ENCODE data around the gene GRAP2.
A peak's percentile ranks its signal among the peaks of the same experiment; 100 is the strongest.
"Not testable (repeated sequence)": the region's sequence is repeated elsewhere in the genome, so short reads cannot be mapped to it uniquely, and the experiment has no call there.

The GRAP2 gene

DNA sequence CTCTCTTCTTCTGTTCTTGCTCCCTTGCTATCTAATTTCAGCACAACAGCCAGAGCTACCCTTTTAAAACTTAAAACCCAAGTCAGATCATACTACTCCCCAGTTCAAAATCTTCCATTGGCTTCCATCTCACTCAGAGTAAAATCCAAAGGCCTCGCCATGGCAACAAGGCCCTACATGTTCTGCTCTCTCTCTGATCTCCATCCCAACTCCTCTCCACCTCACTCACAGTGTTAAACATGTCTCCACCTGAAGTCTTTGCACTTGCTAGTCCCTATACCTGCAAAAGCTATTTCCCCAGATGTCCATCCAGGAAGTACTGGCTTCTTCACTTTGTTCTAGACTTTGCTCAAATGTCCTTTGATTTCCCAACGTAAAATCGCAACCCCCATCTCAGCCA is 3.0 kb upstream of the GRAP2 start:
- no peak for DNase-seq (ENCODE audit: low read depth)

DNA sequence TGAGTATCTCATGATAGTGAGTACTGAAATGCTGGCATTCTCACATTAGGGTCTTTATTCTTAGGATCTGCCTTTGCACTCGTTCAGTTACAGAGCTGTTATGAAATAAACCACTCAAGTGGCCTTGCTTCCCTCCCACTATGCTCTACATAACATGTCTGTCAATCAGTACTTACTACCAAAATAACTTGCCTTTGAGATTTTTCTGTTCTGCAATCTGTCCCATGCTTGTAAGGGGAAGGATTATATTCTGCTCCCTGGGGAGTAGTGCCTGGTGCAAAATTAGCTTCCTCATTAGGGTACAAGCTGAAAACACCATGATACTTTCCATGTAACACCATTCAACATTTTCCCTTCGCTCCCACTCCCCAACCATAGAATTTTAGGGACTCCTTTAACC is 1.9 kb upstream of the GRAP2 start:
- DNase-seq (ENCODE audit: low read depth): no peak

DNA sequence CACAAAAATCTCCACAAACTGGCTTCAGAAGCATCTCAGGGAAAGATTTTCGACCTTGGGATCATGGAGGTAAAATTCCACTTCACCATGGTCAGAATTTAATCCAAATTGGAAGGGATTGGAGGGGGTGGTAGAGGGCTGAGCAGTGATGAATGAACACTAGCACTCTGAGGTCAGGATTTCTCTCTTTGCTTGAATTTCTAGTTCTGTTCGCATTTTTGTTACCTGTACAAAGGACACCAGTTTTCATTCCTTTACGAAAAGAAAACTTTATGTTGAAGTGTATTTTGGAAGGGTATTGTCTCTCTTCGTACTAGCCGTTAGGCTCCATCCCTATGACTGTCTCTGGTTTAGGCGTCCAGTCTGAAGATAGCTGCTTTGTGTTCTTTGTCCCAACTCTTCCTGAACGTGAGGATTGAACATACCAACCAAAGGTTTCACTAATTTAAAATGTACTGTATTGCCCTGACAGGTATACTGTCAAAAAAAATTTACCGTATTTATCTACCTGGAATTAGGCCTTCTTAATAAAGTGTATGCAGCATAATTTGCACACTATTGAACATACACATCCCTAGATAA is 772 bp downstream of the GRAP2 start:
- no peak for DNase-seq (ENCODE audit: low read depth)

DNA sequence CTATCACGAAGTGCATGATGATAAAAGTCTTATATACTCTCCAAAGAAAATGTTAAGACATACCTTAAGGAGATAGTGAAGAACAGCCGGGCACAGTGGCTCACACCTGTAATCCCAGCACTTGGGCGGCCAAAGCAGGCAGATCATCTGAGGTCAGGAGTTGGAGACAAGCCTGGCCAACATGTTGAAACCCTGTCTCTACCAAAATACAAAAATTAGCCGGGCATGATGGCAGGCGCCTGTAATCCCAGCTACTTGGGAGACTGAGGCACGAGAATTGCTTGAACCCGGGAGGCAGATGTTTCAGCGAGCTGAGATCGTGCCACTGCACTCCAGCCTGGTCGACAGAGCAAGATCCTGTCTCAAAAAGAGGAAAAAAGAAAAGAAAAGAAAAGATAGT is 3.1 kb downstream of the GRAP2 start:
- DNase-seq (ENCODE audit: low read depth): not testable (repeated sequence)

DNA sequence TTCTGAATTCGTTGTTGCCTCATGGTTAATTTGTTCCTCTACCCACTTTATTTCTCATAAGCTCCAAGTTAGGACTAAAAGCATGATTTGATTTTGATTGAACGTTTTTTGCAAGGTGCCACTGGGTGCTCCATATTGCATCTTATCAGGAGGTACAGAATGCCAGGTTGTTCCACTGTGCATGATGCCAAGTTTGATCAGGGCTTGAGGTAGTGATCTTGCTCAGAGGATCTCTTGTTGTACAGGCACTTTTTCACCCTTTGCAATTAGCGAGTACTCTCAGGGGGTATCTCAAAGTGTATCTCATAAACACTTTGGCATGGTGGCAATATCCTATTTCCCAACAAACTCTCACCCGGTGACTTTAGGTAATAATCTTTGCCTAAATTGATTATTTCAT is 4.0 kb downstream of the GRAP2 start:
- no peak for DNase-seq (ENCODE audit: low read depth)

DNA sequence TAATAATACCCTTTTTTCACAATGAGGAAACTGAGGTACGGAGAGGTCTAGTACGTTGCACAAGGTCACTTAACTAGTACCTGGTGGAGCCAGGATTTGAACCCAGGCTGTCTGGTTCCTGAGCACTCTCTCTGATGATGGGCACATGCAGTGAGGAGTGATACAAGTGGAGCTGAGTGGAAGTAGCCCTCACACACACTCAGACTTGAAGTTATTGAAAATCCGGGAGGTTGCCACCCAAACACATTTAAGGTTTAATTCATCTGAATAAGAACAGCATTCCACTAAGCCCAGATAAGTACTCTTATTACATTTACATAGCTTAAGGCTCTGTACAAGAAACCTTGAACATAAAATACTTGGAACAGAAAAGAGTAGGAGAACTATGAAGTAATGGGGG is 4.8 kb downstream of the GRAP2 start:
- DNase-seq (ENCODE audit: low read depth): no peak

DNA sequence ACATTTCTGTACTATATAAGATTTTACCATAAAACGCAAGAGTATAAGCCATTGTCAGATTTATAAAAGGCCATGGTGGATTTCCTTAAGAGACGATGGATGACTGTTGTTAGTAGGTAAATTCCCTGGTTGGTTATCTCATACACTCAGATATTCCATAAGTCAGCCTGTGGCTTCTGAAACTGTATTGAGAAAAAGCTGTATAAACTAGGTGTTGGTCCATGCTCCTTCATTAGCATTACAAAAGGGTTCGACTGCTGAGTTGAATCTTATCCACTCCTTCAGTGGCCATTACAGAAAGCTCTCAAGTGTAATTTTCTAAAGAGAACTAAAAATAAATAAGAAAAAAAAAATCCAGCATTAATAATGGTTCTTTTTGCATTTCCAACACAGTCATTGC is 5.3 kb downstream of the GRAP2 start:
- DNase-seq (ENCODE audit: low read depth): no peak

DNA sequence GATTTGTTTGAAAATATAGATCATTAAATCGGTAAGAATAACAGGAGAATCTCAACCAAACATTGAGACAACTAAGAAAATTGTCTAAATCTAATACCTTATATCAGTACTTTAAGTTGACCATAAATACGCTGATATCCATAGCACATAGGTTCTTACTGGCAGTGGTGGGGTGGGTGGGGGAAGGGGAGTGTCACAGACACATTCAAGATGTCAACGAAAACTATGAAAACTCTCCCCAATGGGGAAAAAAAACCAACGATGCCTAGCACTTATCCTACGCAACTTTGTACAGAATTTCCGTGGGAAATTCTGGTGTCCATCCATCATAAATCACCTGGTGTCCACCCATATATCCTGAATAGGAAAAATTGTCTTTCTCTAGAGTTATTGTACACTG is 6.2 kb downstream of the GRAP2 start:
- no peak for DNase-seq (ENCODE audit: low read depth)

DNA sequence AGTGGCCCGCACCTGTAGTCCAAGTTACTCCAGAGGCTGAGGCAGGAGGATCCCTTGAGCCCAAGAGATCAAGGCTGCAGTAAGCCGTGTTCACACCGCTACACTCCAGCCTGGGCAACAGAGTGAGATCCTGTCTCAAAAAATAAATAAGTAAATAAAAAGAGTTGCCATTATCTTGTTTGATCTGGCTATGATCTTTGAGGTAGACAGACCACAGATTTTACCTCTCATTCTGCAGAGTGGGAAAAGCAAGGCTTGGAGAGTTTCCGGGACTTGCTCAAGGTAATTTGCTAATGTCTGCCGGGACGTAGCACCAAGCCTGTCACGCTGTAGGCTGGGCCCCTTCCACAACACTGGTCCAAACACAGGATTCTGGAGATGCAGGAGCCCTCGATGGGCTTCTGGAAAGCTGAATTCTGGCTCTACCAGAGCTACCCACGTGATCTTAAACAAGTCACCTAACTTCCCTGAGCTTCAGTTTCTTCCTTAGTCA is 6.8 kb downstream of the GRAP2 start:
- no peak for DNase-seq (ENCODE audit: low read depth)

DNA sequence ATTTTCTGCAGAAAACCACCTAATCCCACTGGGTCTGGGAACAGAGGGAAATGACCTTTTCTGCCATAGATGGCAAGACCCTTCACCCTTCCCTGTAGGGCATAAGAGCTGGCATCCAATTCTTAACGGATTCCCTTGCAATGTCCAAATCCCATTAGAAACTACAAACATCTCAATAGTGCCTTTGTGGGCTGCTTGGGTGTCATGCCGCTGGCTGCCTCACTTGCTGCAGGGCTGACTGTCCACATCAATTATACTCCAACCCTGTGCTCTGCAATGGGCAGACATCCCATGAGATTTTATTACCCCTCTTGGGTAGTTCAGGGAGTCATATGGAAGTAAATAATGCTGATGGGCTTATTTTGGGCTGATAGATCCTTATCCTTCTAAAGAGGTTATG is 7.3 kb downstream of the GRAP2 start:
- DNase-seq (ENCODE audit: low read depth): no peak

DNA sequence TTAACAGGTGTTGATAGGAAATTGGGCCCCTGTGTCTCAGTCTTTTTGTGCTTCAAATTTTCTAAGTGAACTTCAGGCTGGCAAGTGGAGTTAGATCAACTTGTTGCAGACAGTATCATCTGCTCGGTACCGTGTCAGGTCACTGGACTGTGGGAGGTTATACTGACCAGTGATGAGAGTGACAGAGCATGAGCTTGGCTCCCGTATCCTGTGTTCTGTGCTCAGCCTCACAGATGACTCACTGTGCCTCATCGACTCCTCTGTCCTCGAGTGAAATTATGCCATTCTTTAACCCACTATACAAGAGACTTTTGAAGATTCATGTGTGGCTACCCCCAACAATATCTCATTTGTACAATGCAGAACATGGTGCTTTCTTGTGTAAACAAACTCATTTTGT is 7.9 kb downstream of the GRAP2 start:
- no peak for DNase-seq (ENCODE audit: low read depth)

DNA sequence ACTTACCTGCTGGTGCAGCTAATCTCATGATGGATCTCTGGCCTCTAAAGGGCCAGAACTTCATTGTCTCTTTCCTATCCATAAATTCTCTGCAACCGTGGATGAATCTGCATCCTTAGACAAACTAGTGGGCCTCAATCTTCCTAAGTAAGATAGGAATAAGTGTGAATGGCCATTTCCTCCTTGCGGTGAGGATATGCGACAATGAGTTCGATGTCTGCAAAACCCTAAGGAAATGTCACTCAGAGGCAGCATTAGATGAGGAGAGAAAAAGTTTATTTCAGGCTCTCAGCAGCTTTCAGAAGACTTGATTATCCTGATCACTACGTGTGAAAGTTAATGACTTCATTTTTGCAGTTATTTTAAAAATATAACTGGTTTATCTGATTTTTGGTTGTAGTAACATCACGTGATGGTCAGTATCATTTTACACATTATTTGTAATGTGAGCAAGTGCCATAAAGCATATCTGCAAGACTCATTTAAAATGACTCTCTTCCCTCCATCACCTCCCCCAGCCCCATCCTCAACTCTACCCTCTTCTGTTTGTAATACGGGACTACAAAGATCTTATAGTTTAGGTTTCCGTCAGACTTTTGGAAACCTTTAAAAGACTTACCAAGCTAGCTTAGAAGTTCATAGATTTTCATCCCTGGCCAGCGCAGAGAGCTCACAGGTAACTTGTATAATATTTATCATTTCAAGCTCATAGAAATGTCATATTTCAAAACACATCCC is 10.2 kb downstream of the GRAP2 start:
- no peak for DNase-seq (ENCODE audit: low read depth)

DNA sequence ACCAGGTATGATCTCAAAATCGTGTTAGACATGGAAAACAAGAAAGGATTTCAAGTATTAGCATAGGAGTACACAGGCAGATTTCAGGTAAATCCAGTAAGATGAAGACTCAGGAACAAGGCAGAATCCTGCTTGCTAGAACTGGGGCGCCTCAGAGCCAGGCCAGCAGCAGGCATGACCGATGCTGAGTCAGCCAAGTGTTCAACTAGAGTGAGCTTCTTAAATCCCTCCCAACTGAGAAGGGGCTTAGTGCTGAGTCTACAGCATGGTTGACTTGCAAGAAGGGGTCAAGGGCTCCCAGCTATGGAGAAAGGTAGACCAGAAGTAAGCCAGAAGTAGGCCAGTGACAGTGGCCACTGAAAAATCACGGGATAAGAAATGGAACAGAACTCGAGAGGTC is 12.4 kb downstream of the GRAP2 start:
- DNase-seq (ENCODE audit: low read depth): no peak

DNA sequence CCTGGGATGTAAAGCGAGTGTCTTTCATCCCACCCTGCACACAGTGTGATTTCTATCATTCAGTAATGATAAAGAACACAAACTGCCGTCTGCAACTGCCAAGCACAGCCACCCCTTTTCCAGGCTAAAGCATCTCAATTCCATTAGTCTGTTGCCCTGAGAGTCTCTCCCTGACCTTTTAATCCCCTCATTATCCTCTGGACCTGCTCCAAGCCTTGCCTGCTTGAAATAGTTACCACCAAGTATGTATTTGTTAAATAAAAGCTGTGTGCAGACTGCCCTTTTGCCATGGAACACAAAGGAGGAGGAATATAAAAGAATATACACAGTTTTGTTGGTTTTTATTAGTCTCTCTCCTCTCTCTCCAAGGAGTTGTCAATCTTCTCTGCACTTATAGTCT is 13.0 kb downstream of the GRAP2 start:
- DNase-seq (ENCODE audit: low read depth): no peak

DNA sequence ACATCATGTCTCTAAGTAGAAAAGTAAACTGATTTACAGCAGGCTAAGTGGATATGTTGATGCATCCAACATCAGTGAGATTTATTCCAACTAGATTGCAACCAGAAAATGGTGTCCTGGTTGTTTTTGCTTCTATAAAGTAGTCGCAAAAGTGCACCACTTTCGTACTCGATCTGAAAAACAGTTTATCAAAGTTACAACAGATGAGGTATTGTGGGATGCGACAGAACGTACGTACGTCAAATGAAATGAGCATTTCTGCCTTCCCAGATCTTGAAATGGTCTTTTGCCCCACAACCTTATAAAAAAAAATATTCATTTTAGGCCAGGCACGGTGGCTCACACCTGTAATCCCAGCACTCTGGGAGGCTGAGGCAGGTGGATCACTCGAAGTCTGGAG is 13.7 kb downstream of the GRAP2 start:
- DNase-seq (ENCODE audit: low read depth): no peak

DNA sequence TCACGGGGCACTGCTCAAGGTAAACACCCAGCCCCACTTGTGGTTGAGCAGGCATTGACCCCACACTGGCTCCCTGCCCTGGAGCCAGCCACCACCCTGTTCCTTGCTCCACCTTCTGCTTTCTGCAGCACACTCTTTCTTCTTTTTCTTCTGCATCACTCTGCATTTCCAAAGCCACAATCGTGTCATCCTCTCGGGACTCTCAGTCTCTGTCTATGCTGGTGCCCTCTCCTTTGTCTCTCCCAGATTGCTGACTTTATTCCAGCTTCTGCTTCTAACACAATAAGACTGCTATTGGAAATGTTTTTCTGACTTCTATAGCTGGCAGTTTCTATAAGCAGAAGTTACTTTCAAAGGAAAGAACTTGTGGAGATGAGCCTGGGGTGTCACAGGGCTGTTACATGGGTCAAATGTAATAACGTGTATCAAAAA is 14.4 kb downstream of the GRAP2 start:
- DNase-seq (ENCODE audit: low read depth): no peak

DNA sequence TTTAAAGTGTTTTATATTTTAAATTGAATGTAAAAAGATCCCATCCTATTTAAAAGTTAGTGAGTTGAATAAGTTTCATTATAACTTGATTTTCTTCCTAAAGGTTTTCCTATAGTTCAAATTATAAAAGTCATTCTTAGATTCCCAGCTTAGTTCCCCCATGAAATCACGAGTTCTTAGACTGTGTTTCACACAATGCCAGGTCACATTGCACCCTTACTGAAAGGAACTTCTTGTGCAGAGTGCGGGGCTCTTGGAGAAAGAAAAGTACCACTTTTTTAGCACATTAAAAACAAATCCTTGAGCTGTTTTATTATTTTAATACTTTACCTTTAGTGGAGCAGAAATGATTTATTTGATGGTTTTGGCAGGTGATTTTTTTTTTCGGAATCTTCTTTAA is 15.6 kb downstream of the GRAP2 start:
- no peak for DNase-seq (ENCODE audit: low read depth)

DNA sequence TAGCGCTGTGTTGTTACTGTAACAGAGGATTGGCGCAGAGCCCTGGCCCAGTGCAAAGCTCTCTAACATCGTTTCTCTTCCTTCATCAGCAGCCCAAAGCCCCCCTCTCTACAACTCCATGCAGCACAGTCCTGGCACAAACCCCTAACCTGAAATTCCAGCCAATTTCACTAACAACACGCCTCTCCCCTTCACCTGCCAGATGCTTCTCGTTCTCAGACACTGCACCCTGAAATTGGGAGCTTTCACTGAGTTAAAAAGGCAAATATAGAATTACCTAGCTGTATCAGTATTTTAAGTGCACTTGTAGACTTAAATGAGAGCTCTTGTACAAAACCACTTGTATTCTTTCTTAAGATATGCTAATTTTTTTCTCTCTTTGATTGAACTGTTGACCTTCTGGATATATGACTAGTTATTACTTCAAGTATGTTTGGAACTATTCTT is 16.3 kb downstream of the GRAP2 start:
- no peak for DNase-seq (ENCODE audit: low read depth)

DNA sequence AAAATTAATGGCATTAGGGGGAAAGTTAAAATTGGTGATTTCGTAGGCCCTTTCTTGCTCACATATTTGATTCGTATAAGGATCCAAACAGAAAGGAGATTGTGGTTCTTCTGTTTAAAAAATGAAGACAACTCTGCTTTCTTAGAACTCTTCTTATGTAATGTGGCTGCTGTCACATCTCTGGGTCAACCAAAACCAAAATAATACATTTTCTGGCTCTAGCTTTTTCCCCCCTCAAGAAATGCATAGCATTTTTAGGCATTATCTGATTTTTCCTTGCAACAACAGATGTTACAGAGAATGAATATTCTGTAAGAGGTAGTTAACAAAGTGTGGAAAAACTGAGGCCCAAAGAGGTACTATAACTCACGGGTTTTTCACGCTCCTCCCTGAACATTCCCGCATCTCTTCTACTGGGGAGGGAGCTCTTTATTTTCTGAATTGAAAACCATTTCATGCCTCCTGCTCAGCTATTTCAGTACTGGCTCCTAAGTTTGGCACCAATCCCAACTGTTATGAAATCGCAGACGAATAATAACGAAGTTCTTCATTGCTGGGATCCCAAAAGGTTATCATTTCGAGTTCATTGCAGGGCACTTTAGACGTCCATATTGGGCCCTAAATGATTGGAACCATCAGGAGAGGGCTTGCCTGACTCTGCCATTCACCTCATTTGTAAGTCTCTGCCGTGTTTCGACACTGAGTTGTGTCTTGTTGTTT is 17.1 kb downstream of the GRAP2 start:
- DNase-seq (ENCODE audit: low read depth): no peak

DNA sequence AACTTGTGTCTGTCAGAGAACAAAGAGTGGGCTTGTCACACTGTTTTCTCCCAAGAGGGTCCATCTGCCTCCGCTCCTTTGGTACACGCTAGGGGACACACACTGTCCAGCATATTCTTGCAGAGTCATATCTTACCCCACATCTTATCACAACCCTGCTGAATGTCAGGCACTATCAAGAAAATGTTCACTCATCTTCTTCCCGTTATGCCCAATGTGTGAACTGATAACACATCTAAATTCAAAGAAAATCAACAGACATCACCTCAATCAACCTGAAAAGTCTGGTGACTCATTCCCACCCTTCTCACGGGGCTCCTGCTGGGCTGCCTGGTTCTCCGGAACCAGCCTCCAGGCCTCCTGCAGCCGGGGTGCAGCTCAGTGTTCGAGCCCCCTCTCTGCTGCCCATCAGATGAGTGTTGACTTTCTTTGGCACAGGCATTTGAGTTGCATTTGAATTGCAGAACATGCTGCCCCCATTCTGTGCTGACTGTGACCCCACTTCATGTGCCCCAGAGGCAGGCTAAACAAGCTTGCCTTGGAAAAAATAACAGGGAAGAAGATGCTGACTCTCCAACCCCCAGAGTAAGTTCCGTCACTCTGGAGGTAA is 19.4 kb downstream of the GRAP2 start:
- peak; percentile 62 for DNase-seq (ENCODE audit: low read depth)

DNA sequence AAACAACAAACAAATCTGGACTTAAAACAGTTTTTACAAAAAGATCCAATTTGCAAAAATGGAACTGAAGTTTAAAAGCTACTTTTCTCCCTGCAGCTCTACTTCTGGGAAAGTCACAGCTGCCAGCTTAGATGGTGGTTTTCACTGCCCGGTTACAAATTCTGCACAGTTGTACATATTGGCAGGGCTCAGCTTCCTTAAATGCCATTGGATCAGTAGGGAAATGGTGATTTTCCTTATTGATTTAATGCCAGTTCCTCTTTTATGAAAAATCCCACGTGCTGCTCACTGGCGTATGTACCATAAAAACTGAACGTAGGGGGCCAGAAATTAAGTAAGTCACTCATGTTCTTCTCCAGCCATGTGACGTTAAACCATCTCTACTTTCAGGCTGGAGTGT is 22.8 kb downstream of the GRAP2 start:
- DNase-seq (ENCODE audit: low read depth): no peak

DNA sequence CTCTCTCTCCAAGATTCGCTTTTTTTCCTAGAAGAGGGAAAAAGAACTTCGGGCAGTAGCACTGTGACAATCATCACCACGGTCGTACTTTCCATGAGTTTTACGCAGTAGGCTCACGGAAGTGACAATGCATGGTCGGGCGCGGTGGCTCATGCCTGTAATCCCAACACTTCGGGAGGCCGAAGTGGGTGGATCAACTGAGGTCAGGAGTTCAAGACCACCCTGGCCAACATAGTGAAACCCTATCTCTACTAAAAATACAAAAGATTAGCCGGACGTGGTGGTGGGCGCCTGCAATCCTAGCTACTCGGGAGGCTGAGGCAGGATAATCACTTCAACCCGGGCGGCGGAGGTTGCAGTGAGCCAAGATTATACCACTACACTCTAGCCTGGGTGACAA is 23.4 kb downstream of the GRAP2 start:
- no peak for DNase-seq (ENCODE audit: low read depth)

DNA sequence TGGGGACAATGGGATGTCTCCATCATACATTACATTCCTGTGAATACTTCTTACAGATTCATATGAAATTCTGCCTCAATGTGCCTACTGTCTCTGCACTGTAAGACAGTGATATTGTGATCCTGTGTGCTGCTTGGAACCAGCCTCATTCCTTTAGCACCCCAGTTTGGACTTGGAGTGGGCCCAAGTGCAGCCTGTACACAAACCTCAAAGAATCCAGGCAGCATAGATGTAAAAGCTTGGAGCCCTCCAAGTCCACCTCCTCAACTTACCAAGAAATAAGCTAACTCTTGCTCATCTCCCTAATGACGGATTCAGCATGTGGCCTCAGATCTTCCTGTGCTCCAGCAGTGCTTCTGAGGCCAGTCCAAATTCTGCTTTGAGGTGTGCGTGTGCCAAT is 24.4 kb downstream of the GRAP2 start:
- DNase-seq (ENCODE audit: low read depth): no peak

All from stimulated activated CD8-positive, alpha-beta memory T cell treated with anti-CD3 and anti-CD28 coated beads, Interleukin-4, amount 100 ng/mL, for 24 hours (primary cell).